Ishikawa (cell line): ENCODE measurements around the gene NANOS3.
A peak's percentile ranks its signal among the peaks of the same experiment; 100 is the strongest.

ENCODE experiments used
- CEBPB ChIP-seq: IDR thresholded peaks from 2 replicates; pipeline ENCODE4 v1.6.1; 2012
- CREB1 ChIP-seq: IDR thresholded peaks from 2 replicates; pipeline ENCODE4 v1.6.1; 2012; ENCODE audit warnings: low read depth
- EGR1 ChIP-seq: IDR thresholded peaks from 2 replicates; pipeline ENCODE4 v1.6.1; 2012
- EP300 ChIP-seq: IDR thresholded peaks from 2 replicates; pipeline ENCODE4 v1.6.1; 2012; ENCODE audit warnings: borderline replicate concordance
- FOXM1 ChIP-seq: IDR thresholded peaks from 2 replicates; pipeline ENCODE4 v1.6.1; 2012; ENCODE audit warnings: low read depth, borderline replicate concordance
- NFIC ChIP-seq: IDR thresholded peaks from 2 replicates; pipeline ENCODE4 v1.6.1; 2012
- RAD21 ChIP-seq: IDR thresholded peaks from 2 replicates; pipeline ENCODE4 v1.6.1; 2012; ENCODE audit warnings: low read depth
- TAF1 ChIP-seq: IDR thresholded peaks from 2 replicates; pipeline ENCODE4 v1.6.1; 2012; ENCODE audit warnings: low read depth, mild to moderate bottlenecking
- TCF12 ChIP-seq: IDR thresholded peaks from 2 replicates; pipeline ENCODE4 v1.6.1; 2012; ENCODE audit warnings: low read depth
- TEAD4 ChIP-seq: IDR thresholded peaks from 2 replicates; pipeline ENCODE4 v1.6.1; 2012
- USF1 ChIP-seq: IDR thresholded peaks from 2 replicates; pipeline ENCODE4 v1.6.1; 2012
- YY1 ChIP-seq: IDR thresholded peaks from 2 replicates; pipeline ENCODE4 v1.6.1; 2012; ENCODE audit warnings: low read depth
- ZBTB7A ChIP-seq: IDR thresholded peaks from 2 replicates; pipeline ENCODE4 v1.6.1; 2012; ENCODE audit warnings: low read depth
- TF ChIP-seq, protein P1 (sequence below): IDR thresholded peaks from 2 replicates; pipeline ENCODE4 v1.6.1; 2012
- TF ChIP-seq, protein P2 (sequence below): IDR thresholded peaks from 2 replicates; pipeline ENCODE4 v1.6.1; 2012; ENCODE audit warnings: low read depth, mild to moderate bottlenecking

The NANOS3 gene

GRCh38 chr19:13833330-13834243, 43.3 kb upstream of the NANOS3 start:
- 0 out of 2 replicates have a peak, but pooled peaks have one; percentile 11 for TF ChIP-seq TCF12
- TF ChIP-seq NFIC, result peak; percentile 62
- peak; percentile 41; the same call in 1 of the 2 replicates for TF ChIP-seq RAD21
- TF ChIP-seq USF1, result no peak
- TF ChIP-seq, protein P1, sequence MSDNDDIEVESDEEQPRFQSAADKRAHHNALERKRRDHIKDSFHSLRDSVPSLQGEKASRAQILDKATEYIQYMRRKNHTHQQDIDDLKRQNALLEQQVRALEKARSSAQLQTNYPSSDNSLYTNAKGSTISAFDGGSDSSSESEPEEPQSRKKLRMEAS, result peak; percentile 16; the same call in 1 of the 2 replicates
- peak; percentile 61 for TF ChIP-seq TEAD4
- TF ChIP-seq CEBPB, result no peak
- TF ChIP-seq YY1, result no peak
- peak; percentile 27; the same call in 1 of the 2 replicates for TF ChIP-seq EP300
- 0 out of 2 replicates have a peak, but pooled peaks have one; percentile 44 for TF ChIP-seq EGR1

DNA sequence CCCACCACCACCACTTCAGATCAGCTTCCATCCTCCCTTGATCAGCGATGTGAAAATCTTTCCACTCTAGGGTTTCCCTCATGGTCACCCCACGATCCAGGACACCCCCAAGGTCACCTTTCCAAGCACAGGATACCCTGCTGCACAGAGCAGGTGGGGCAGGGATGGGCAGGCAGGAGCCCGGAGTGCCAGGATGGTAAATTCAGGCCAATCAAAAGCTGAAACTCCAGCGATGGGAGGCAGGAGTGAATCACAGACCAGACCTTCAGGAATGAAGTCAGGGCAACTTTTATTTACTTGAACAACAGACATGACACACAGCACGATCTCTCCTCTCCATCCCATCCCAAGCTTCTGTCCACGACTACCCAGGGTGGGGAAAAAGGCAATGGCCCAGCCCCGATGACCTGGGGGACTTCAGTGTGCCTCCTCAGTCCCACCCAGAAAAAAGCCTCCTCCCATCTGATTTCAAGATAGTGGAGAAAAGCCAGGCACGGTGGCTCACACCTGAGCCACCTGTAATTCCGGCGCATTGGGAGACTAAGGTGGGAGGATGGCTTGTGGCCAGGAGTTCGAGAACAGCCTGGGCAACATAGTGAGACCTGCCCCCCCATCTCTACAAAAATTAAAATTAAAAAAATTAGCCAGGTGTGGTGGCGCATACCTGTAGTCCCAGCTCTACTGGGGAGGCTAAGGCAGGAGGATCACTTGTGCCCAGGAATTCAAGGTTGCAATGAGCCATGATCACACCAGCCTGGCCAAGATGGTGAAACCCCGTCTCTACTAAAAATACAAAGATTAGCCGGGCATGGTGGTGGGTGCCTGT, 42.5 kb upstream of the NANOS3 start:
- TF ChIP-seq YY1, result no peak
- TF ChIP-seq, protein P1, result no peak
- TF ChIP-seq EP300, result no peak
- TF ChIP-seq CEBPB, result no peak
- TF ChIP-seq EGR1, result no peak
- TF ChIP-seq NFIC, result no peak
- TF ChIP-seq ZBTB7A, result no peak
- TF ChIP-seq USF1, result no peak
- no peak for TF ChIP-seq TEAD4
- no peak for TF ChIP-seq CREB1
- no peak for TF ChIP-seq RAD21
- TF ChIP-seq, protein P2, sequence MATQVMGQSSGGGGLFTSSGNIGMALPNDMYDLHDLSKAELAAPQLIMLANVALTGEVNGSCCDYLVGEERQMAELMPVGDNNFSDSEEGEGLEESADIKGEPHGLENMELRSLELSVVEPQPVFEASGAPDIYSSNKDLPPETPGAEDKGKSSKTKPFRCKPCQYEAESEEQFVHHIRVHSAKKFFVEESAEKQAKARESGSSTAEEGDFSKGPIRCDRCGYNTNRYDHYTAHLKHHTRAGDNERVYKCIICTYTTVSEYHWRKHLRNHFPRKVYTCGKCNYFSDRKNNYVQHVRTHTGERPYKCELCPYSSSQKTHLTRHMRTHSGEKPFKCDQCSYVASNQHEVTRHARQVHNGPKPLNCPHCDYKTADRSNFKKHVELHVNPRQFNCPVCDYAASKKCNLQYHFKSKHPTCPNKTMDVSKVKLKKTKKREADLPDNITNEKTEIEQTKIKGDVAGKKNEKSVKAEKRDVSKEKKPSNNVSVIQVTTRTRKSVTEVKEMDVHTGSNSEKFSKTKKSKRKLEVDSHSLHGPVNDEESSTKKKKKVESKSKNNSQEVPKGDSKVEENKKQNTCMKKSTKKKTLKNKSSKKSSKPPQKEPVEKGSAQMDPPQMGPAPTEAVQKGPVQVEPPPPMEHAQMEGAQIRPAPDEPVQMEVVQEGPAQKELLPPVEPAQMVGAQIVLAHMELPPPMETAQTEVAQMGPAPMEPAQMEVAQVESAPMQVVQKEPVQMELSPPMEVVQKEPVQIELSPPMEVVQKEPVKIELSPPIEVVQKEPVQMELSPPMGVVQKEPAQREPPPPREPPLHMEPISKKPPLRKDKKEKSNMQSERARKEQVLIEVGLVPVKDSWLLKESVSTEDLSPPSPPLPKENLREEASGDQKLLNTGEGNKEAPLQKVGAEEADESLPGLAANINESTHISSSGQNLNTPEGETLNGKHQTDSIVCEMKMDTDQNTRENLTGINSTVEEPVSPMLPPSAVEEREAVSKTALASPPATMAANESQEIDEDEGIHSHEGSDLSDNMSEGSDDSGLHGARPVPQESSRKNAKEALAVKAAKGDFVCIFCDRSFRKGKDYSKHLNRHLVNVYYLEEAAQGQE, result no peak
- TF ChIP-seq TCF12, result no peak
- TF ChIP-seq TAF1, result no peak
- no peak for TF ChIP-seq FOXM1

GRCh38 chr19:13835791-13836723, 40.9 kb upstream of the NANOS3 start:
- TF ChIP-seq NFIC (no peak), FOXM1 (no peak), TCF12 (no peak), USF1 (no peak), RAD21 (no peak), YY1 (no peak), CEBPB (no peak), EP300 (no peak), EGR1 (no peak), ZBTB7A (no peak)
- TF ChIP-seq, protein P2, result no peak
- TF ChIP-seq, protein P1, result no peak
